Mesodermal cell (in vitro differentiated cells): ENCODE measurements around the gene PLAGL2.

Experiments used
- H3K27ac ChIP-seq: 2 replicates; pipeline ENCODE4 v1.7.0; 2013; ENCODE audit warnings: mild to moderate bottlenecking, low read depth, low read length, moderate library complexity; ENCODE audit not compliant: severe bottlenecking
- H3K36me3 ChIP-seq: 2 replicates; pipeline ENCODE4 v1.7.1; 2013; ENCODE audit warnings: mild to moderate bottlenecking, low read length, moderate library complexity; ENCODE audit not compliant: control insufficient read depth, insufficient read depth
- H3K4me1 ChIP-seq: one replicate; pipeline ENCODE4 v1.7.1; 2013; ENCODE audit warnings: mild to moderate bottlenecking, low read length; ENCODE audit not compliant: insufficient read depth, control insufficient read depth, poor library complexity, severe bottlenecking
- H3K4me3 ChIP-seq: 2 replicates; pipeline ENCODE4 v1.7.0; 2013; ENCODE audit warnings: low read length, control low read depth, mild to moderate bottlenecking; ENCODE audit not compliant: insufficient read depth, poor library complexity, severe bottlenecking; ENCODE audit errors: extremely low read depth
- H3K9me3 ChIP-seq: 2 replicates; pipeline ENCODE4 v1.7.1; 2013; ENCODE audit warnings: mild to moderate bottlenecking, low read length, moderate library complexity; ENCODE audit not compliant: control insufficient read depth
- WGBS, 2 experiments: methylation state at CpG; one replicate each; pipeline ENCODE4 v1.1.5; 2013; ENCODE audit warnings: missing lambda C conversion rate in 2 of 2; ENCODE audit not compliant: insufficient coverage in 2 of 2; 5-methylcytosine and 5-hydroxymethylcytosine counted together

Gene PLAGL2

DNA sequence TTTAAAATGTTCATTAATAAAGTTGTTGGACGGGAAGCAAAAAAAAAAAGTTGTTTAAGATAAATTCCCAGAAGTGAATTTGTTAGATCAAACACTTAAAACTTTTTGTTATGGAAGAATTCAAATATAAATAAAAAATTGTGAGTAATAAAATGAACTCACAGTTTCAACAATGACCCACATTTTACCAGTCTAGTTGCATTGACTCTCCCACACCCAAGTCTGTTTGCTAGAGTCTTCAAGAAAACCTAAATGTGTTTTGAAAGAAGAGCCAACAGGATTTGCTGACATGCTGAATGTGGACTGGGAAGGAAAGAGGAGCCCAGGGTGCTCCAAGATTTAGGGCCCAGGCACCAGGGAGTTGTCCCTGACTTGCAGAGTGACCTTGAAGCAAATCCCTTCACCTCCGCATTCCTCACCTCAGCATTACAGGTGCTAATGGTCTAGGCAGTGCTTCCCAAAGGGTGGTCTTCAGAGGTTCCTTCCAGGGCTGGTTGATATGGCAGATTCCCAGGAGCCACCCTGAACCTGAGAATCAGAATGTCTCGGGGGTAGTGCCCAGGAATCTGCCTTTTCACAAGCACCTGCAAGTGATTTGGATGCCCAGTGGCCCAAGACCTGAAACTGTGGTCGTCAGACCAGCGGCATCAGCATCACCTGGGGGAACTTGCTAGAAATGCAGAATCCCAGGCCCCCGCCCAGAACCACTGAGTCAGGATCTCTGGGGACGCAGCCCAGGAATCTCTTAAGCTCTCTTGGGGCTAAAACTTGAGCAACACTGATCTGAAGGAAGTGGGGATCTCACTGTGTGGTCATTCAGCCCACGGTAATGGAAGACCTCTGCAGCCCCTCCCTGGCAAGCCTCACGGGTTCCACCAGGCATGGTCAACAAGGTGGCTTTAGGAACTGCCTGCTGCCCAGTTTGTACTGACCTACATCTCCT is 31.2 kb upstream of the PLAGL2 start:
- H3K4me1 ChIP-seq, result no peaks in the 10 kb centered on the region
- H3K36me3 ChIP-seq, result peaks cover 34% of the 10 kb centered on the region
- H3K27ac ChIP-seq, result no peak overlapping the region
- no peak overlapping the region for H3K4me3 ChIP-seq
- no peaks in the 10 kb centered on the region for H3K9me3 ChIP-seq
- 84 to 91% methylated on average over 7 of the region's 9 CpGs for WGBS, 2 experiments

DNA sequence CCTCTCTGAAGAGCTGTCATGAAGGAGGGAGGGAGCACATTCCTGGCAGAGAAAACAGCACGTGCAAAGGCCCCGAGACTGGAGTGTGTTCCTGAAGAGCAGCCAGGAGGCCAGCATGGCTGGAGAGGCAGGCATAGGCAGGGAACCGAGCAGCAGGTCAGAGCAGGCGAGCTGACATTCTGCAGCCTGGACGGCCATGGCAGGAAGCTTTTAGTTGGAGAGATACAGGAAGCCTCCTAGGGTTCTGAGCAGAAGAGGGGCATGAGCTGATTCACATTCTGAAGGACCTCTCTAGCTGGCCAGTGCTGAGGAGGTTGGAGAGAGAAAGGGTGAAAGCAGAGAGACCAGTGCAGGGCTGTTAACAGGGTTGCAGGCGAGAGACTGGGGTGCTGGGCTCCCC is 29.9 kb upstream of the PLAGL2 start:
- 87 to 92% methylated on average over 5 to 6 of the region's 6 CpGs for WGBS, 2 experiments
- H3K36me3 ChIP-seq, result peaks cover 47% of the 10 kb centered on the region
- H3K9me3 ChIP-seq, result no peaks in the 10 kb centered on the region
- no peaks in the 10 kb centered on the region for H3K4me1 ChIP-seq
- H3K27ac ChIP-seq, result no peak overlapping the region
- H3K4me3 ChIP-seq, result no peak overlapping the region

DNA sequence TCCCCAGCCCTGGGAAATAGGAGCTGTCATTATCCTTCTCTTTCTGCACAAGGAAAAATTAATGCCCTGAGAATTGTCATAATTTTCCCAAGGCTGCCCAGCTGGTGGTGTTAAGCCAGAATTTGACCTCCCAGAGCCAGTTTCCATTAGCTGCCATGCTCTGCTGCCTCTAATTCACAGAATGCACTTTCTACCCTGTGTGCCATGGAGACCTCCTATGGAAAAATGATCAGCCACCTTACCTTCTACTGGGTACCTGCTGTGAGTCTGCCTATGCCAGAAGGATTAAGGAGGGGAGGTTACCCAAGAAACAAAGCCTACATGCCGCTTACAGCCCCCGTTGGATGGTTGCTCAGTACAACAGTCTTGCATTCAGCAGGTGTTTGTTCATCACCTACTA is 29.3 kb upstream of the PLAGL2 start:
- Histone ChIP-seq H3K4me1 (no peaks in the 10 kb centered on the region), H3K36me3 (peaks cover 53% of the 10 kb centered on the region), H3K9me3 (no peaks in the 10 kb centered on the region), H3K27ac (no peak overlapping the region), H3K4me3 (no peak overlapping the region)
- WGBS, 2 experiments, result 95 to 96% methylated on average over 2 of the region's 2 CpGs

DNA sequence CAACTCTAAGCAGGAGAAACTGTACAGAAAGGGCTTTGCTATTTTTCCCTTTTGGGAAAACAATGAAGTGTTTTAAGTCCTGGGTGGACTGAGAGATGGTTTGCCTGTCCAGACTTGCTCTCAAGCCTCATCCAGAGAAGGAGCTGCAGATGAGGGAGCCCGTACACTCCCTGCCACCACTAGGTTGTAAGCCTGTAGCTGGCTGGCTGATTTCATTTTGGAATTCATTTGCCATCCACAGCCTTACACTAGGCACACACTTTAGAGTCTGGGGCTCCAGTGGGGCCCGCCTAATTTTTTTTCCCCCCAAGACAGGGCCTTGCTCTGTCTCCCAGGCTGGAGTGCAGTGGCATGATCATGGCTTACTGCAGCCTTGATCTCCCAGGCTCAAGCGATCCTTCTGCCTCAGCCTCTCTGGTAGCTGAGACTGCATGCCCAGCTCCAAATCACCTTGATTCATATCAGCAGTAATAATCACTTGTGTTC is 28.5 kb upstream of the PLAGL2 start:
- WGBS, 2 experiments, result 97% methylated on average over 3 of the region's 3 CpGs

DNA sequence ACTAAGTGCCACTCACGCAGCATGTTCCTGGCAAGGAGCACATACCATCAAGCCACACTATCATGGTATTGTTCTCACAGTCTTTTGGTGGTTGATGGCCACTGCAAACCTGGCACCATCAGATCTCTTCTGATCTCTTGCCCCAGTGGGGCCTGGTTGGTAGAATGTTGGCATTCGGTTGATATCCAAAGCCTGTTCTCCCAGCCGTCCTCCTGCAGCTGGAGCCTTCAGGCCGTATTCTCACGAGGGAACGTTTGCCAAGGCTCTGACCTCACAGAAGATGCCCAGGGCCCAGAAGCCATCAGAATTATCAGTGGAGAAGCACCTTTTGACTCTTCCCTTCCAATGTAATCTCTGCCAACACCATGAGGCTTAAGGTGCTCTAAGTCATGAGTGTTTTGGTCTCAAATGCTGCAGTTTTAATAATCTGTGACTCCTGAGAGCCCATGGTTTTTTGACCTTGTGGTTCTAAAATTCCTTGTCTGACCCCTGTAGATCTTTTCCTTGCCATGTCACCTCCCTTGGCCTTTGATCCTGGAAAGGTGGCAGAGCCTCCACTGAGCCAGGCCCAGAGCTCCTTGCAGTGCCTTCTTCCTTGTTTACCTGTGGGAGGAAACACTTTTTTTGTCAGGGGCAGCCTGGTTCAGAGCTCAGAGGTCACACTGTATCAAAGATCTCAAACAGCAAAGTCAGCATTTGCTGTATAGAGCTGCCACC is 27.9 kb upstream of the PLAGL2 start:
- H3K4me1 ChIP-seq, result no peaks in the 10 kb centered on the region
- H3K4me3 ChIP-seq, result no peak overlapping the region
- peaks cover 66% of the 10 kb centered on the region for H3K36me3 ChIP-seq
- 94 to 97% methylated on average over 4 to 5 of the region's 6 CpGs for WGBS, 2 experiments
- no peak overlapping the region for H3K27ac ChIP-seq
- no peaks in the 10 kb centered on the region for H3K9me3 ChIP-seq

More for the DNA sequence above, 28.5 kb upstream of the PLAGL2 start:
- H3K27ac ChIP-seq, result no peak overlapping the region
- H3K4me3 ChIP-seq, result no peak overlapping the region
- no peaks in the 10 kb centered on the region for H3K9me3 ChIP-seq
- no peaks in the 10 kb centered on the region for H3K4me1 ChIP-seq
- H3K36me3 ChIP-seq, result peaks cover 60% of the 10 kb centered on the region

DNA sequence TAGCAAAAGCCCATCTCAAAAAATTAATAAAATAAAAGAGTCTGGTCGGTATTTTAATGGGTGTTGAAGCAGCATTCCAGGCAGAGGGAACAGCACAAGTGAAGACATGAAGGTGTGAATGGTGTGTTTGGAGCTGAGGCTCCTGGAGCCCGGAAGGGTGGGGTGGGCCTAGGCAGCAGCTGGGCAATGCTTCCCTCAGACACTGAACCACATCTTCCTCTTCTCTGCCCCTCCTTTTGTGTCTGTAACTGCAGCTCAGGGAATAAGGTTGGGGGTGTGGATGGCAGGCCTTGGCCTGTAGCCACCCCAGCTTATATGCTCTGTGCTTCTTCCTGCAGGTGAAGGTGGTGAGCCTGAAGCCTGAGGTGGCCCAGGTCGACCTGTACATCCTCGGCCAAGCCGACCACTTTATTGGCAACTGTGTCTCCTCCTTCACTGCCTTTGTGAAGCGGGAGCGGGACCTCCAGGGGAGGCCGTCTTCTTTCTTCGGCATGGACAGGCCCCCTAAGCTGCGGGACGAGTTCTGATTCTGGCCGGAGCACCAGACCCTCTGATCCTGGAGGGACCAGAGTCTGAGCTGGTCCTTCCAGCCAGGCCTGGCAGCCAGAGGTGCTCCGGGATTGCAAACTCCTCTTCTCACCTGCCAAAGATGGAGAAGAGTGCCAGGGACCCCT is 26.7 kb upstream of the PLAGL2 start:
- H3K27ac ChIP-seq, result no peak overlapping the region
- H3K4me3 ChIP-seq, result no peak overlapping the region
- WGBS, 2 experiments, result 98% methylated on average over 11 of the region's 13 CpGs
- H3K36me3 ChIP-seq, result peaks cover 74% of the 10 kb centered on the region
- H3K4me1 ChIP-seq, result no peaks in the 10 kb centered on the region
- no peaks in the 10 kb centered on the region for H3K9me3 ChIP-seq

DNA sequence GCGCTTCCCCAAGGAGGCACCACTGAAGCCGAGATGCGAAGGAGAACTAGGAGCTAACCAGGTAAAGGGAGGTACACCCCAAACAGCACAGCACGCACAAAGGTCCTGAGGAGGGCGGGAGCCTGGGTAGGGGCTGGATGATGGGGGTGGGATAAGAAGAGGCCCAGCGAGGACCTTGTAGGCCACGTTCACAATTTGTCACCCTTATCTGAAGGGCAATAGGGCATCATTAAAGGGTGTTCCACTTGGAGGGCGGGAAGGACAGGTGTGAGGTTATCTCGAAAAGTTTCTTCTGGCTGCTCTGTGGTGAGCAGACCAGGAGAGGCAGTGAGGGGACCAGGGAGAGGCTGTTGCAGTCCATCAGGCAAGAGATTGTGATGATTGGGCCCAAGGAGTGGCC is 25.7 kb upstream of the PLAGL2 start:
- H3K27ac ChIP-seq, result no peak overlapping the region
- peaks cover 83% of the 10 kb centered on the region for H3K36me3 ChIP-seq
- no peaks in the 10 kb centered on the region for H3K9me3 ChIP-seq
- 93 to 99% methylated on average over 7 to 9 of the region's 9 CpGs for WGBS, 2 experiments
- H3K4me3 ChIP-seq, result no peak overlapping the region
- H3K4me1 ChIP-seq, result no peaks in the 10 kb centered on the region

DNA sequence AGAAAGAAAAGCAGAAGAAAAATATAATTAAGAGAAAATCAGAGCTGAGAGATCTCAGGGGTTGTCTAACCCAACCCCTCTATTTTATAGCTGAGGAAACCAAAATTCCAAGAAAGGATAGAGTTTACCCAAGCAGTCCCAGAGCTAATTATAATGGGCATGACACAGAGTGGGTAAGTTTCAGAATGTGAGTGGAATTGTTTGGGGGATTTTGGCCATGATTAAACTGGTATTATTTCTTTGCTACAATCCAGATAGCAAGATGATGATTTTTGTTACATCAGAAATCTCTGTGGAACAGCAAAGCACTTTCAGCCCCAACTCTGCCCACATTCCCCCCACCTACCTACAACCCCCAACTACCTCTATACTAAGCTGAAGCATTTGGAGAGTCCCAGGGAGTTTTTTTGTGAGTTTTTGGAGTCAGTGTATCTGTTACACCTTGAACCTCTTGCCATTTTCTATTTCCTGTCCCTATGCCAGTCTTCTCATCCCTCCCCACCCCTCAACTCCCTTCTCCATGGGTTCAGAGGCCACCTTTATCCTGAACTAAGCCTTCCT is 24.9 kb upstream of the PLAGL2 start:
- H3K36me3 ChIP-seq, result peaks cover 92% of the 10 kb centered on the region

DNA sequence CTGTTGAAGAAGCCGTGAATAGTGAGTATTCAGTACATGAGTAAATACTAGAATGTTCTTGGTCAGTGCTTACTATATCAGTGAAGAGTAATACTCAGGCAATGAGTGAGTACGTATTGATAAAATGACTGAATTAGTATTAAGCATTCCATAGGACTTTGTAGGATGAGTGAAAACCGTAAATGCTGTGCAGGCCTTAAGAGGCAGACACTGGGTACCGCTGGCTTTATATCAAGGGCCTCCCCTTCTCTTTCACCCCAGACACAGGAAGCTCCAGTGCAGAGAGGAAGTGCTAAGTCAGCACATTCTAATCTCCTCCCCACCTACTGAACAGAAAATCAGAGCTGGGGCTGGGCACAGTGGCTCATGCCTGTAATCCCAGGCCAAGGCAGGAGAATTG is 24.3 kb upstream of the PLAGL2 start:
- Histone ChIP-seq H3K36me3 (peaks cover 94% of the 10 kb centered on the region), H3K4me3 (no peak overlapping the region), H3K27ac (no peak overlapping the region), H3K4me1 (no peaks in the 10 kb centered on the region), H3K9me3 (no peaks in the 10 kb centered on the region)
- WGBS, 2 experiments, result 100% methylated on average over 2 of the region's 4 CpGs

More for the DNA sequence above, 24.9 kb upstream of the PLAGL2 start:
- Histone ChIP-seq H3K4me1 (no peaks in the 10 kb centered on the region), H3K9me3 (no peaks in the 10 kb centered on the region), H3K4me3 (no peak overlapping the region), H3K27ac (no peak overlapping the region)

DNA sequence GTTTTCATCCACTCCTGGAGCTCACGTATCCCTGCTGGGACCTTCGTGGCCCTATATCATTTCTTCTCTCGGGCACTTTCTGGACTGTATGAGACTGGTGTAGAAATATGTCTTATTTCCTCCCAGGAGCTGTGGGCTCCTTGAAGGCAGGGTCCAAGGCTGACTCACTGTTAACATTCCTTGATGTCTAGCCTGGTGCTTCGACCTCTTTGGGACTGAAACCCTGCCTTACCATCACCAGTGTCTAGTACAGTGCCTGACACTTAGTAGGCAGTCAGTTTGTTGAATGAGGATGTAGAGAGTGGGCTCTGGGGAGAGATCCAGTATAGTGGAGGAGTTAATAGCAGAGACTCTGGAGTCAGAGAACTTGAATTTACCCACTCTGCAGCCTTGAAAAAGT is 23.7 kb upstream of the PLAGL2 start:
- Histone ChIP-seq H3K27ac (no peak overlapping the region), H3K36me3 (peaks cover 90% of the 10 kb centered on the region), H3K9me3 (no peaks in the 10 kb centered on the region), H3K4me1 (no peaks in the 10 kb centered on the region), H3K4me3 (no peak overlapping the region)
- 100% methylated on average over 1 of the region's 4 CpGs; no CpG with 5 or more reads in 1 of the 2 experiments for WGBS, 2 experiments
